Endometrial microvascular endothelial cells (primary cell): ENCODE results near the gene DLK1. TPM values are rescaled to one million over a fixed set of nuclear protein-coding genes. Genes with fewer than 3 reads are reported as not detected.

Experiments
- in situ Hi-C: cut with HindIII; loops from 2 replicates; pipeline ENCODE4 v1.10.0; 2017; ENCODE audit warnings: low sequenced_read_pairs, low pct_unique_long_range_greater_than_20kb; ENCODE audit errors: inconsistent ontology term
- total RNA-seq: library from RNA; depleted of rRNA; stranded (reverse); fragments of >200 nt; gene quantifications from one replicate; pipeline ENCODE4 v1.2.3, GENCODE V29; 2015; ENCODE audit errors: inconsistent ontology term

DLK1 gene
- total RNA-seq, 1 donor from 2014 or later: not detected

GRCh38 chr14:100769035-100769939 is 42.6 kb downstream of the DLK1 start:
- in situ Hi-C loops: no loop called here

DNA sequence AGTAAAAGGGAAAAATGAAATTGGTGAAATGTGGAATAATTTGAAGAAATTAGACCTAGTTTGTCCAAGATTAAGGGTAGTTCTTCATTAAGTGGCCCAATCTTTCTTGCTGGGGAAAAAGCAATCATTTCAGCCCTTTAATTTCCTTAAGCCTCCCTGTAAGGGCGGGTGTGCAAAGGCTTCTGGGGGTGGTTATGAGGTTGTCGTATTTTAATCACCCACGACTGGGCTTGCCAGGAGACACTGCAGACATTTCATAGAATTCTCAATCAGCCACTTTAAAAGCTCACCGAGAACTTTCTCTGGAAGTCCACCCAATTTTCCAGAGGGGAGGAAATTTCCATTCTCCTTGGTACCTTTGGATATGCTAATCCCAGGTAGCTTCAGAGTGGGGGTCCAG is 43.4 kb downstream of the DLK1 start:
- in situ Hi-C loops: no loop called here

- in situ Hi-C loops: no loop called here
Measured at GRCh38 chr14:100770605-100771120, 44.0 kb downstream of the DLK1 start.

- in situ Hi-C loops: no loop called here
Measured at GRCh38 chr14:100771121-100771800, 44.6 kb downstream of the DLK1 start.

DNA sequence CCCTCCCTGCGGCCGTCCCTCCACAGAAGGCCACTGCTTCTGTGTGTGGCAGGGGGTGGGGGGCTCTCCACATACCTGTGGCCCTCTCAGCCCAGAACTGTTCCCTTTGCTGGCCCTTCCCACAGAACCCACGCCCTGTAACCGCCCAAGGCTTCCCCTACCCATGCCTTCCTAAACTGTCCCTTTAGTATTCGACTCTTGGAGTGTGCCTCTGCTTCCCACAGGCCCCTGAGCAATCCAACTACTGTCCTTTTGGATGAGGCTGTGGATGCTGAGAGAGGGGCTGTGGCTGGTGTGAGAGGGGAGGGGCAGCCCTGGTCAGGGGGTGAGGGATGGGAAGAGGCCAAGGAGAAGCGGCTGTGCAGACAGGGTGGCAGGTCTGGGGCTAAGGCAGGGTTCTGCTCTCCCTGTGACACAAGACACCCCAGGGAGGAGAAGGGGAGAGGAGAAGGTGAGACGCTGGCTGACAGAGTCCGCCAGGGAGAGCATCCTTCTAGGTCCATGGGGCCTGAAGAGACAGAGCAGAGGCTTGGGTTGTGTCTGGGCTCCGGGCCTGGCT is 46.0 kb downstream of the DLK1 start:
- in situ Hi-C loops: no loop called here

GRCh38 chr14:100773331-100774163 is 46.9 kb downstream of the DLK1 start:
- in situ Hi-C loops: no loop called here

GRCh38 chr14:100774164-100774537 is 47.5 kb downstream of the DLK1 start:
- in situ Hi-C loops: no loop called here

GRCh38 chr14:100775351-100775830 is 48.7 kb downstream of the DLK1 start:
- in situ Hi-C loops: no loop called here

DNA sequence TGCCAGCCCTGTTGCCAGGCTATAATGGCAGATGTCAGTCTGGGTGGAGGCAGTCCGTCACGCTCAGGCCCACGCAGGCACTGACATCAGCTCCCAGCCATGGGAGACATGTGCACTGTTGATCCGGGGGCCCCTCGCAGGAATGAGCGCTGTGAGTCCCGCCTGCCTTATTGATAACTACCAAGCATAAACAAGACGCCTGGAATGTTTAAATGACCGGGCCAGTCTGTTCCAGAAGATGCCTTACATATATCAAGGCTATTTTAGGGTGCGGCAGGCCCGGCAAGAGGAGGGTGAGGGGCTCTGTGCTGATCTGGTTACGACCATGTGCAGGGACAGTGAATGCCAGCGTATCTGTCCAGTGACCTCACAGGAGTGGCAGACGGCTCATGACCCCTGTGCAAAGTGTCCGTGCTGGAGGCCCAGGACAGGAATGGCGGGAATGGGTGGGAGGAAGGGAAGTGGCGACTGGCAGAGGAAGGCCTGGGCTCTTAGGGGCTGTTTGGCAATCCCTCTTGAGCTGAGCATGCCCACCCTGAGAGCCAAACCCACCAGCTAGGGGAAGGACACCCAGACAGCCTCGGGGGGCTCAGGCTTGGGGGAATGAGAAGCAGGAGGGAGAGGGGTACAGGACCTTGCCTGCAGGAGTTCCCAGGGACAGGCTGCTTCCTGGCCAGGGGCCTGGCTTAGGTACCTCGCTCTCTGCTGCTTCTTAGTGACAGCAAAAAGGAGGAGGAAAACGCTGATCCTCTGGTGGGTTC is 49.3 kb downstream of the DLK1 start:
- in situ Hi-C loops: no loop called here

DNA sequence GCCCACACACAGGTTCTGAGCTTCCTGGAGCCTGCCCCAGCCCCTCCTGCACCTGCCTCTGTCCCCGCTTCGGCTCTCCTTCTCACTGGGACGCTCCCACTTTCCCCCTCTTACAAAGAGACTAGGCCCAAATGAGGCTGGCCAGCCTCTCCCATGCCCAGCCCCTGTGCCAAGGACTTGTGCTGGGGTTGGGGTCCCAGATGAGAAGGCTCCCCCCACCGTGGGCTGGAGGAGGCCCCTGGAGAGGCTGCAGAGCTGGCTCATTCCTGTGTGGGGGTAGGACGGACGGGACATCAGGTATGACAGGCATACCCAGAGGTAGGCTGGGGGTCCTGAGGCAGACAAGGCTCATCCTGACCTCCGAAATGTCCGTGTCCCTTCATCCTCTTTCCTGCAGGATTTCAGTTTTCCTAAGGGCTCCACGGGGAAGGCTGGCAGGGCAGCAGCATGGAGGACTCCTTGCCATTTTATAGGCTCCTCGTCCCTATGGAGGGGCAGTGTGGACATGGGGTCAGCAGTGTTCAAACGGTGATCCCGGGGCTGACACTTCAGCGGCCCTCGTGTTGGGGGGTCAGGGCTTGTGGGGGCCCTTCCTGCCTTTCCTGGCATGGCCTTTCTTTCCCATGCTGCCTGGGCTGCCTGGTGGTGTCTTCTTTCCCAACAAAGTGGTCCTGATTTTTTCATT is 50.1 kb downstream of the DLK1 start:
- in situ Hi-C loops: no loop called here

DNA sequence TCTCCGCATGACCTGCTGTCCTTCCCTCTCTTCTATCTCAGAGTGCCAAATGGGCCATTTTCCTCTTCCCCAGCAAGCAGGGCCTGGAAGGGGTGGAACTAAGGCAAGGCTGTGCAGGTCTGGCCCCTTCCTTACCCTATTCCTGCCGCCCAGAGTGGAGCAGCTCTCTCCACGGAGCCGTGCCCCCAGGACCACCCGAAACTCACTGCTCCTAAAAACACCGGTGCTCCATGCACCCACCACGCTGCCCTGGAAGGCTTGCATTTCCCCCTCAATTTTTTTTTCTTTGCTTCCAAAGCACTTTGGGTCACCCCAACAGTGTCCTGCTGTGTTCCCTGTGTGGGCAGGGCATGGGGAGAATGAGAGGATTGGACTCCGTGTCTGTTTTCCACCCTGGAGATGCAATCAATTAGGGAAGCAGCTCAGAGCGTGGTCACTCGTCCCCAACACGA is 50.7 kb downstream of the DLK1 start:
- in situ Hi-C loops: no loop called here

DNA sequence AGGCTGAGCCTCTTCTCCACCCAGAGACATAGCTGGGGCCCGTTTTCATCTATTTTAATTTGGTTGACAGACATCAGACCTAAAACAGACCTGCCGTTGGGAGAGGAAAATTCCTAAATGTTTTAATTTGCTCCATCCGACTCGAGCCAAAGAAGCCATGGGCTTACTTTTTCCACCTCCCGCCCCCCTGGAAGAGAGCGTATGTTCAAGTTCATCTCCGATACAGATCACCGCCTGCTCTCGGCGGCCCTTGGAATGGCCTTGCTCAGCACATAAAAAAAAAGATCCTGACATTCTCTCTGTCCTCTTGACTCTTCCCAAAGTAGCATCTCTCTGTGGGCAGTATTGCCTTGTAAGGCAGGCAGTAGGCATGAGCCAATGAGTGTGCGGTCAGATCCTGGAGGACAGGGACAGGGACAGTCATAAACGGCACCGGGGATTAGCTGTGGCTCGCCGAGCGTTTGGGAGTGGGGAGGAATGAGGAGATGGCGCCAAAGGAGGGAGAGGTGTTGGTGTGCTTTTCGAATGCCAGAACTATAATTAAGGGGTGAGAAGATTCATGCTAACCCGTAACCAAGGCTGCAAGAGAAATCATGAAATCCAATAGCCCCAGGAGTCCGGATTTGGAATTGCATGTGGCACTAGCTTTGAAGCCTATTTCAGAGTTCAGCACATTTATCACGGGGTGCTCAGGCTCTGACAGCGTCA is 51.3 kb downstream of the DLK1 start:
- in situ Hi-C loops: no loop called here

- in situ Hi-C loops: no loop called here
Measured at GRCh38 chr14:100778526-100778882, 51.8 kb downstream of the DLK1 start.

GRCh38 chr14:100778951-100779690 is 52.4 kb downstream of the DLK1 start:
- in situ Hi-C loops: no loop called here

DNA sequence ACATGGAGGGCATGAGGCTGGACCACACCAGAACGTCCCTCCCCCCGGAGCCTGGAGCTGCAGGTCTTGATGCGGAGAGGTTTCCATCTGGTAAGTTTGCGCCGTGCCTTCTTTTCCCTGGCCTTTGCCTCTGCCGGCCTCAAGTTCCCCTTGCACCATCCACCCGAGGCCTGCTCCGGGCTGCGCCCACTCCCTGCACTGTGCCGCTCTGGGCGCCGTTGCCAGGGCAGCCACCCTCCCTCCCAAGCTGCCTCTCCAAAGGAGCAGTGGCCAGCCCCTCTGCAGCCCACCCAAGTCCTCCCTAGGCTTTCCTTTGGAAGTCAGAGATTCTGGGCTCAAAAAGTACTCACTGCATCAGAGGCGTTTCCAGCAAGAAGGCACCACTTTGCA is 53.0 kb downstream of the DLK1 start:
- in situ Hi-C loops: no loop called here

DNA sequence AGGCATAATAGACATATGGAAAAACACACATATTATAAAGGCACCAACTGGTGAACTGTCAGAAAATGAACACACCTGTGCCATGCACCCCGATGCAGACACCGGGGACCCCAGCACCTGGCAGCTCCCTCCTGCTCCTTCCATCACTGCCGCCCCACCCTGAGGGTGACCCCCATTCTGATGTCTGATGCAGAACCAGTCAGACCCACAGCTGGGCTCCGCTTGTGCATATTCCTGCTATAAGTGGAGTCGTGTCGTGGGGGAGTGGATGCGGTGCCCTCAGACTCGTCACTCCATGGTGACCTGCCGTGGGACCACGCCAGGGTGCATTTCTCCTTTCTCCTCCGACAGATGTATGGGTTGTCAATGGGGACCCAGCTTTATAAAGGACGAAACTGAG is 53.6 kb downstream of the DLK1 start:
- in situ Hi-C loops: no loop called here
